ENCODE data around the gene PRKCE. TPM values are rescaled to one million over a fixed set of nuclear protein-coding genes. Genes with fewer than 3 reads are reported as not detected.

PRKCE gene
- polyA plus RNA-seq, 3 donors, result 1.3 to 7.7 (median 2.3) TPM

- 100% methylated on average over 2 of the region's 4 CpGs for WGBS (ENCODE audit: insufficient coverage)
- peak overlapping the region in 1 of 7 donors; percentile 1 for H3K27ac Mint-ChIP-seq
- H2AFZ ChIP-seq (ENCODE audit: insufficient read depth, low read depth, low read length, poor library complexity, severe bottlenecking), result no peak overlapping the region
These were observed 584.8 kb downstream of the PRKCE start for GRCh38 chr2:46236006-46236875.

More at GRCh38 chr2:46236006-46236875, 584.8 kb downstream of the PRKCE start:
- TF ChIP-seq CTCF (IDR thresholded peaks at IDR 0.05), result no peak
- peaks cover 0 to 3% of the 10 kb centered on the region in 2 donors for H3K4me1 ChIP-seq (ENCODE audit: control insufficient read depth in 1 of 2, insufficient read depth in 2 of 2, low read length in 2 of 2)
- H3K27ac ChIP-seq (ENCODE audit: low read depth in 1 of 2, low read length in 2 of 2), result no peak overlapping the region
- intact Hi-C loops (cut with micrococcal nuclease), result loop anchor here in 1 of 2 donors (10.0 kb wide), 1 partner anchor 129 kb away; no protein-coding TSS in a partner anchor
- H3K79me2 ChIP-seq (ENCODE audit: insufficient read depth, low read length), result no peaks in the 10 kb centered on the region
- no peak overlapping the region for H3K9ac ChIP-seq (ENCODE audit: insufficient read depth, low read length, poor library complexity, severe bottlenecking)
- H3K36me3 Mint-ChIP-seq, result no peaks in the 10 kb centered on the region
- DNase-seq, result no peak
- H3K27me3 Mint-ChIP-seq (ENCODE audit: low read depth in 3 of 3), result peaks cover 11 to 15% (median 13%) of the 10 kb centered on the region in 3 donors
- H3K36me3 ChIP-seq (replicated peaks in 1 of 2; ENCODE audit: control insufficient read depth in 1 of 2, insufficient read depth in 2 of 2, low read length in 2 of 2), result no peaks in the 10 kb centered on the region
- H3K4me3 Mint-ChIP-seq, result no peak overlapping the region
- H3K4me1 Mint-ChIP-seq, result peaks cover 12% of the 10 kb centered on the region
- H3K4me2 ChIP-seq (replicated peaks; ENCODE audit: extremely low read depth, low read length, poor library complexity, severe bottlenecking), result no peak overlapping the region
- peaks cover 0 to 2% (median 0%) of the 10 kb centered on the region in 7 donors for H3K9me3 Mint-ChIP-seq
- no peaks in the 10 kb centered on the region for H4K20me1 ChIP-seq (ENCODE audit: insufficient read depth, low read length)
- peaks cover 0 to 4% of the 10 kb centered on the region in 2 donors for H3K27me3 ChIP-seq (ENCODE audit: control insufficient read depth in 2 of 2, insufficient read depth in 2 of 2, low read length in 2 of 2)
- no peaks in the 10 kb centered on the region for H3K9me3 ChIP-seq (replicated peaks in 1 of 2; ENCODE audit: control insufficient read depth in 1 of 2, insufficient read depth in 1 of 2, low read length in 2 of 2)
- no peak overlapping the region for H3K4me3 ChIP-seq (replicated peaks in 1 of 3; ENCODE audit: low read depth in 2 of 3, low read length in 3 of 3)
